ENCODE results near the gene SLC29A1. TPM values are rescaled to one million over a fixed set of nuclear protein-coding genes. Genes with fewer than 3 reads are reported as not detected.
"Not testable (repeated sequence)": the region's sequence is repeated elsewhere in the genome, so short reads cannot be mapped to it uniquely, and the experiment has no call there.

Gene SLC29A1
- total and polyA plus RNA-seq, 7 donors = 4.2 to 195 (median 147) TPM

DNA sequence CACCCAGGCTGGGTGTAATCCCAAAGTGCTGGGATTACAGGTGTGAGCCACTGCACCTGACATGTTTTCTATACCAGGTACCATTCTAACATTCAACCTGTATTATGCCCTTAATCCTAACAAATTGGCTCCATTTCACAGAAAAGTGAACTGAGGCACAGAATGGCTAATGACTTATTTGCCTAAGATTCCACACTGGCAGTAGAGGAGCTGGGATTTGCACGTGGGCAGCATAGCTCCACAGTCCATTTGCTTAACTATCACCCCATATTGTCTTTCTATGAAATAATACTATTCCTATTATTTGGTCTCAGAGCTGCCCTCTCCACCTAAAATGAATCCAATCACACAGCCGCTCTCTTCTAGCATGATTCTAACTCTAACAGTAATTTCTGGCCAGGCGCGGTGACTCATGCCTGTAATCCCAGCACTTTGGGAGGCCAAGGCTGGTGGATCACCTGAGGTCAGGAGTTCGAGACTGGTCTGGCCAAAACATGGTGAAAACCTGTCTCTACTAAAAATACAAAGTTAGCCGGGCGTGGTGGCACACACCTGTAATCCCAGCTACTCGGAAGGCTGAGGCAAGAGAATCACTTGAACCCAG lies 30.0 kb upstream of the SLC29A1 start:
- intact Hi-C loops (cut with DNase I) = no loop called here
- H3K27ac ChIP-seq = no peak overlapping the region
- no peak overlapping the region for H3K4me3 ChIP-seq
- H3K9me3 ChIP-seq = no peaks in the 10 kb centered on the region
- H3K27me3 ChIP-seq = no peaks in the 10 kb centered on the region
- H3K4me1 ChIP-seq = no peaks in the 10 kb centered on the region
- TF ChIP-seq POLR2A (IDR thresholded peaks at IDR 0.05) = no peak
- no peak for TF ChIP-seq EP300 (IDR thresholded peaks at IDR 0.05)
- TF ChIP-seq, protein P1, sequence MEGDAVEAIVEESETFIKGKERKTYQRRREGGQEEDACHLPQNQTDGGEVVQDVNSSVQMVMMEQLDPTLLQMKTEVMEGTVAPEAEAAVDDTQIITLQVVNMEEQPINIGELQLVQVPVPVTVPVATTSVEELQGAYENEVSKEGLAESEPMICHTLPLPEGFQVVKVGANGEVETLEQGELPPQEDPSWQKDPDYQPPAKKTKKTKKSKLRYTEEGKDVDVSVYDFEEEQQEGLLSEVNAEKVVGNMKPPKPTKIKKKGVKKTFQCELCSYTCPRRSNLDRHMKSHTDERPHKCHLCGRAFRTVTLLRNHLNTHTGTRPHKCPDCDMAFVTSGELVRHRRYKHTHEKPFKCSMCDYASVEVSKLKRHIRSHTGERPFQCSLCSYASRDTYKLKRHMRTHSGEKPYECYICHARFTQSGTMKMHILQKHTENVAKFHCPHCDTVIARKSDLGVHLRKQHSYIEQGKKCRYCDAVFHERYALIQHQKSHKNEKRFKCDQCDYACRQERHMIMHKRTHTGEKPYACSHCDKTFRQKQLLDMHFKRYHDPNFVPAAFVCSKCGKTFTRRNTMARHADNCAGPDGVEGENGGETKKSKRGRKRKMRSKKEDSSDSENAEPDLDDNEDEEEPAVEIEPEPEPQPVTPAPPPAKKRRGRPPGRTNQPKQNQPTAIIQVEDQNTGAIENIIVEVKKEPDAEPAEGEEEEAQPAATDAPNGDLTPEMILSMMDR (IDR thresholded peaks at IDR 0.05) = no peak
- TF ChIP-seq POLR2AphosphoS5 (IDR thresholded peaks at IDR 0.05) = no peak
- no peaks in the 10 kb centered on the region for H3K36me3 ChIP-seq
- WGBS, 2 donors = 91 to 93% methylated on average over 8 of the region's 8 CpGs
- no peak for DNase-seq

DNA sequence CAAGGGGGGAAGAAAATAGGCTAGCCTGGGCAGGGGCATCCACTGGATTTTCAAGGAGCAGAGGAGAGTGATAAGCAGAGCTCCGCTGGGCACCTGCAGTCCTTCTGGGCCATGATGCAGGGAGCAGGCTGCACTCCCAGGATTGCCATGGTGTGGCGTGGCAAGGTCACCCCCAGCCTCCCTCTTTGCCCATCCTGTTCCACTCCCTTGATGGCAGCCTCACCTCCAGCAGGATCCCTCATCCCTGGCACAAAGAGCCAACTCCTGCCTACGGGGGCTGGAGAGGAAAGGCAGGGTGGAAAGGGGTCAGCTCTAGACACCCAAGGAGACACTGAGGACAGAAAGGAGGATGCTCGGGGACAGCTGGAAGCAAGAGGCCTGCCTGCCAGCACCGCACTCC lies 29.1 kb upstream of the SLC29A1 start:
- TF ChIP-seq POLR2A (IDR thresholded peaks at IDR 0.05) (no peak), POLR2AphosphoS5 (IDR thresholded peaks at IDR 0.05) (no peak), EP300 (IDR thresholded peaks at IDR 0.05) (no peak)
- TF ChIP-seq, protein P1 (IDR thresholded peaks at IDR 0.05) = no peak
- no peak overlapping the region for H3K4me3 ChIP-seq
- no peaks in the 10 kb centered on the region for H3K36me3 ChIP-seq
- no peak for DNase-seq
- no peaks in the 10 kb centered on the region for H3K4me1 ChIP-seq
- H3K9me3 ChIP-seq = no peaks in the 10 kb centered on the region
- WGBS, 2 donors = 81 to 89% methylated on average over 5 of the region's 5 CpGs
- no peak overlapping the region for H3K27ac ChIP-seq
- intact Hi-C loops (cut with DNase I) = no loop called here
- H3K27me3 ChIP-seq = no peaks in the 10 kb centered on the region

DNA sequence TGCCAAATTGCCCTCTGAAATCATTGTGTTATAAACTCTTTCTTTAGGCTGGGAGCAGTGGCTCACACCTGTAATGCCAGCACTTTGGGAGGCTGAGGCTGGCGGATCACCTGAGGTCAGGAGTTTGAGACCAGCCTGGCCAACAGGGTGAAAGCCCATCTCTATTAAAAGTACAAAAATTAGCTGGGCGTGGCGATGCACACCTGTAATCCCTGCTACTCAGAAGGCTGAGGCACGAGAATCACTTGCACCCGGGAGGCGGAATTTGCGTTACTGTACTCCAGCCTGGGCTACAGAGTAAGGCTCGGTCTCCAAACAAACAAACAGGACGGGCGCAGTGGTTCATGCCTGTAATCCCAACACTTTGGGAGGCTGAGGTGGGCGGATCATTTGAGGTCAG lies 27.0 kb upstream of the SLC29A1 start:
- H3K27ac ChIP-seq; H3K9me3 ChIP-seq; H3K4me3 ChIP-seq; H3K36me3 ChIP-seq; DNase-seq; H3K4me1 ChIP-seq; H3K27me3 ChIP-seq; intact Hi-C loops (cut with DNase I): not testable (repeated sequence)
- WGBS, 2 donors = 81 to 91% methylated on average over 11 of the region's 11 CpGs

DNA sequence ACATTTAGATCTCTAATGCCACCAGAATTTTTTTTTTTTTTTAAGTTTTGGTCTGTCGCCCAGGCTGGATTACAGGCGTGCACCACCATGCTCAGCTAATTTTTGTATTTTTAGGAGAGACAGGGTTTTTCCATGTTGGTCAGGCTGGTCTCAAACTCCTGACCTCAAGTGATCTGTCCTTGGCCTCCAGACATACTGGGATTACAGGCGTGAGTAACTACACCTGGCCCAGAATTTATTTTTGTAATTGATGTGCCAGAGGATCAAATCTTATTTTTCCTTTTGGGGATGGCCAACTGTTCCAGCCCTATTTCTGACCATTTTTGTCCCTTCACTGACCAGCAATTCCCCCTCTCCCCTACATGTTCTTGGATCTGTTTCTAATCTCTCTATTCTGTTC lies 24.7 kb upstream of the SLC29A1 start:
- no peak for TF ChIP-seq POLR2AphosphoS5 (IDR thresholded peaks at IDR 0.05)
- TF ChIP-seq, protein P1 (IDR thresholded peaks at IDR 0.05) = no peak
- no peak for TF ChIP-seq POLR2A (IDR thresholded peaks at IDR 0.05)
- no peak for TF ChIP-seq EP300 (IDR thresholded peaks at IDR 0.05)
- WGBS, 2 donors = 87 to 88% methylated on average over 3 of the region's 3 CpGs
- no peak overlapping the region for H3K4me3 ChIP-seq
- no peak for DNase-seq
- no peaks in the 10 kb centered on the region for H3K36me3 ChIP-seq
- intact Hi-C loops (cut with DNase I) = no loop called here
- no peaks in the 10 kb centered on the region for H3K4me1 ChIP-seq
- no peaks in the 10 kb centered on the region for H3K27me3 ChIP-seq
- H3K27ac ChIP-seq = no peak overlapping the region
- no peaks in the 10 kb centered on the region for H3K9me3 ChIP-seq

DNA sequence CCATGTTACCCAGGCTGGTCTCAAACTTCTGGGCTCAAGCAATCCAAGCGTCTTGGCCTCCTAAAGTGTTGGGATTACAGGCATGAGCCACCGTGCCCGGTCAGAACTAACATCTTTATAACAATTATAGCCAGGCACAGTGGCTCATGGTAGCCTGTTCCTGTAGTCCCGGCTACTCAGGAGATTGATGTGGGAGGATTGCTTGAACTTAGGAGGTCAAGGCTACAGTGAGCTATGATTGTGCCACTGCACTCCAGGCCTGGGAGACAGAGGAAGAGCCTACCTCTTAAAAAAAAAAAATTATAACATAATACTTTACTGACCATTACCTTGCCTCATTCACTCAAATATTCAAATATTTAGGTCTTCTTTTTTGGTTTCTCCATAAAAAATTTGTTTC lies 23.5 kb upstream of the SLC29A1 start:
- Histone ChIP-seq H3K27me3 (no peaks in the 10 kb centered on the region), H3K9me3 (no peaks in the 10 kb centered on the region), H3K4me3 (no peak overlapping the region), H3K27ac (no peak overlapping the region), H3K36me3 (no peaks in the 10 kb centered on the region), H3K4me1 (no peaks in the 10 kb centered on the region)
- 92 to 96% methylated on average over 4 of the region's 4 CpGs for WGBS, 2 donors
- no peak for DNase-seq
- TF ChIP-seq POLR2A (IDR thresholded peaks at IDR 0.05) (no peak), EP300 (IDR thresholded peaks at IDR 0.05) (no peak), POLR2AphosphoS5 (IDR thresholded peaks at IDR 0.05) (no peak)
- TF ChIP-seq, protein P1 (IDR thresholded peaks at IDR 0.05) = no peak
- intact Hi-C loops (cut with DNase I) = no loop called here
